HL-60 (cell line): ENCODE results near the gene ACTL6B.

Experiments
- CTCF ChIP-seq: IDR thresholded peaks from one replicate; pipeline ENCODE4 v1.5.1; 2011; ENCODE audit warnings: low read length, control low read depth, inconsistent platforms; ENCODE audit not compliant: insufficient read depth
- POLR2AphosphoS5 ChIP-seq: IDR thresholded peaks from 2 replicates; pipeline ENCODE4 v1.6.1; 2012; ENCODE audit warnings: low read depth
- REST ChIP-seq: IDR thresholded peaks from 2 replicates; pipeline ENCODE4 v1.6.1; 2012; ENCODE audit warnings: low read depth; ENCODE audit not compliant: insufficient replicate concordance
- SPI1 ChIP-seq: IDR thresholded peaks from 2 replicates; pipeline ENCODE4 v1.6.1; 2012; ENCODE audit warnings: low read depth, mild to moderate bottlenecking, borderline replicate concordance

DNA sequence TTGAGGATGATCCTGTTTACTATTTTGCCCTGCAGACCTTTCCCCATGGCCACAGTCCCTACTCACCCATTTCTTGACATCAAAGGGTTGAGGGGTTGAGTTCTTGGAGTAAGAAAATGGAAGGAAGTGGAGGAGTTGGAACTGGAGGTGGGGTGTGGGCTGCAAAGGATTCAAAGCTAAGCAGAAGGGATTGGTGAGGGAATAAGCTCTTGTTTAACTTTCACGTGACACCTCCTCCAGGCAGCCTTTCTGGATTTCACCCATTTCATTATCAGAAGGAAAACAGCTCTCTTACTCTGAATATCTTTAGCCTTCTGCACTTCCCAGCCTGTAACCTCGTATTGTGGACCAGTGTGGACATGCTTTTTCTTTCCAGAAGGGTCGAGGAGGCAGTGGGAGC is 30.2 kb downstream of the ACTL6B start:
- TF ChIP-seq SPI1 (no peak), CTCF (no peak), REST (no peak), POLR2AphosphoS5 (no peak)
